Measurements from ENCODE around the gene METTL25.

METTL25 gene

DNA sequence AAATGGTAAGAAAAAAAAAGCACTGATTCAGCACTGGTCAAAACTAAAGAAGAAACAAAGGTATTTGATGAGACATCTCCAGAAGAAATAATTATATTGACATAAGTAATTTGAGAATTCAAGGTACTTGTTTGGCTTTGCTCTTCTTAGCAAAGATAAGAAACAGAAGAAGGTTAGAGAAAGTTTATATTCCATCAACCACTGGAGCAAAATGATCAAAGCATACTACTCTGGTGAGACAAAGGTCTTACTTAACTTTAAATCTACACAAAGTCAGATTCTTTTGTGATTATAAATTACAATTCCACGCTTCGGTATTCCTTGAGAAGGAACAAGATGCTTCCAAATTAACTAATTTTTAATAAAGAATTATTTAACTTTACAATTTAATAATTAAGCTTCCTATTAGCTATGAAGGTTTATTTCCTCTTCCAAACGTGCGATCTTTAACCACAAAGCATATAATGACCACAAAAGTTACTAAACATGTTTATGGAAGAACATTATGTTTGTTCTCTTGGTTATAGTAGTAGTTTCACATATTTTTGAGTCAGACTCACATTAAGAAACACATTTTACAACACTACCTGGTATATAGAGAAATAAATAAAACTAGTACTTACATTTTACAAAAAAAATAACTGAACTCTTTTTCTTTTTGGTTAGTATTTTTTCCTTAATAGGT, 53.4 kb downstream of the METTL25 start:
- DNase-seq (ENCODE audit: extremely low spot score): no peak
- POLR2A ChIA-PET: no interaction called here
- TF ChIP-seq TARDBP (IDR thresholded peaks at IDR 0.05): no peak
- no peak for TF ChIP-seq SUZ12 (IDR thresholded peaks at IDR 0.05)
- TF ChIP-seq, protein P1, sequence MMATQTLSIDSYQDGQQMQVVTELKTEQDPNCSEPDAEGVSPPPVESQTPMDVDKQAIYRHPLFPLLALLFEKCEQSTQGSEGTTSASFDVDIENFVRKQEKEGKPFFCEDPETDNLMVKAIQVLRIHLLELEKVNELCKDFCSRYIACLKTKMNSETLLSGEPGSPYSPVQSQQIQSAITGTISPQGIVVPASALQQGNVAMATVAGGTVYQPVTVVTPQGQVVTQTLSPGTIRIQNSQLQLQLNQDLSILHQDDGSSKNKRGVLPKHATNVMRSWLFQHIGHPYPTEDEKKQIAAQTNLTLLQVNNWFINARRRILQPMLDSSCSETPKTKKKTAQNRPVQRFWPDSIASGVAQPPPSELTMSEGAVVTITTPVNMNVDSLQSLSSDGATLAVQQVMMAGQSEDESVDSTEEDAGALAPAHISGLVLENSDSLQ (IDR thresholded peaks at IDR 0.05): no peak
- TF ChIP-seq NFRKB (IDR thresholded peaks at IDR 0.05): no peak
- TF ChIP-seq ZNF384 (IDR thresholded peaks at IDR 0.05): no peak
- TF ChIP-seq SP1 (IDR thresholded peaks at IDR 0.05): no peak
- TF ChIP-seq BHLHE40 (IDR thresholded peaks at IDR 0.05; ENCODE audit: borderline replicate concordance): no peak
- no peak for TF ChIP-seq FOXK2 (IDR thresholded peaks at IDR 0.05)
- TF ChIP-seq ELF4 (IDR thresholded peaks at IDR 0.05): no peak
- TF ChIP-seq HDGF (IDR thresholded peaks at IDR 0.05; ENCODE audit: borderline replicate concordance): no peak
- TF ChIP-seq FOXA1 (IDR thresholded peaks at IDR 0.05): no peak
- no peak for TF ChIP-seq FOXM1 (IDR thresholded peaks at IDR 0.05; ENCODE audit: borderline replicate concordance)
- TF ChIP-seq ARNT (IDR thresholded peaks at IDR 0.05): no peak
- CTCF ChIA-PET: no interaction called here

DNA sequence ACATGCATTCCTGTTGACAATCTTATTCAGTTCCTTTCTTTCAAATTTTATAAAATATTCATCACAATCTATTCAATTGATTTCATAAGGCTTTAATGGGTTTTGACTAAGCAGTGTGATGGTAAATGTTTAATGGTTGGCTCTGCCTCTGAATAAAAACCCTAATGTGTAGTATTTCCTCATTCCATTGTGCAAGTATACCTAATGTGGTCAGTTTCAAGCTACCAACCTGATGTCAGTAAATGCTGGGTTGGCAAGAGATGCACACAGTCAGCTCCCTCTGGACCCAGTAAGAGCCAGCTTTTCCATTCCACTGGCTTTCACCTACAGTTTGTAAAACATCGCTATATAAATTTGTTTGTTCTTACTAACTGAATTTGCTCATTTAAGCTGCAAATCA, 53.9 kb downstream of the METTL25 start:
- no peak for DNase-seq (ENCODE audit: extremely low spot score)
- CTCF ChIA-PET: no interaction called here
- POLR2A ChIA-PET: no interaction called here
- no peak for TF ChIP-seq TARDBP (IDR thresholded peaks at IDR 0.05)
- TF ChIP-seq L3MBTL2 (conservative IDR thresholded peaks at IDR 0.05): no peak
- TF ChIP-seq FOXK2 (IDR thresholded peaks at IDR 0.05): no peak
- no peak for TF ChIP-seq NFRKB (IDR thresholded peaks at IDR 0.05)
- no peak for TF ChIP-seq ZNF384 (IDR thresholded peaks at IDR 0.05)

DNA sequence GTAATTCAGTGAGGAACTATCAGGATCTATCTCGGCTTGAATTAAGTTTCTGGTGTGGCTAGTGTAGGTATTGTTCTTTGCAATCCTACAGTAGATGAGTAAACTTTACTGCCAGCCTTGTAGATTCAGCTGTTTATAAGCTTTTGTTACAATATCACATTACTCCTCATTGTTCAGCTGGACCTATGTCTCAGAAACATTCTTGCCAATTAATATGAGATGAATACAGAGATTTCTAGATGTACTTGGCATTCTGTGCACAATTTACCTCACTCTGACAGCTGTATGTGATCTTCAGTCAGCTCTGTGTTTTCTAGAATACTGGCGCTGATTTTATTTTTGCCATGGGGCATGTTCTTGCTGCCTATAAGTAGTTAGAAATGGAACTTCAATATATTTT, 55.7 kb downstream of the METTL25 start:
- ChIA-PET POLR2A (no interaction called here), CTCF (no interaction called here)
- no peak for DNase-seq (ENCODE audit: extremely low spot score)
- no peak for TF ChIP-seq NFRKB (IDR thresholded peaks at IDR 0.05)
- TF ChIP-seq FOXK2 (IDR thresholded peaks at IDR 0.05): no peak

DNA sequence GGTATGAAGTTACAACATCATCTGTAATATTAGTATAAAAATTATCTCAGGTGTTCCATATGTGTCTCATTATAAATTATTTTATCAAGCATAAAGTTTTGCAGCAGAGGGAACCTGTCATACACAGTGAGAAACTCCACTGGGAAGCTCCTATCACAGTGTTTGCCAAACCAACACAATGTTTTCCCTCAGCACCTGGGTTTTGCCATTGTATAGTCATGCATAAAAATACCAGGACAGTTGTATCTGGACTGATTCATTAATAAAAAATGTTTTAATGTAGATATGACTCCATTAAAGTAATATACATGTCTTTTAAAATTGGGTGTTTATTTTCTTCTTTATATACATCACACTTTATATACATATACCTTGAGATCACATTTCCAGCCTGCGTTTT, 56.6 kb downstream of the METTL25 start:
- DNase-seq (ENCODE audit: extremely low spot score): no peak
- TF ChIP-seq BHLHE40 (IDR thresholded peaks at IDR 0.05; ENCODE audit: borderline replicate concordance) (no peak), NFRKB (IDR thresholded peaks at IDR 0.05) (no peak), LEF1 (IDR thresholded peaks at IDR 0.05; ENCODE audit: borderline replicate concordance) (no peak), ARNT (IDR thresholded peaks at IDR 0.05) (no peak), HDGF (IDR thresholded peaks at IDR 0.05; ENCODE audit: borderline replicate concordance) (no peak), CTBP1 (IDR thresholded peaks at IDR 0.05; ENCODE audit: borderline replicate concordance) (no peak), TARDBP (IDR thresholded peaks at IDR 0.05) (no peak), ELF4 (IDR thresholded peaks at IDR 0.05) (no peak), SP1 (IDR thresholded peaks at IDR 0.05) (no peak), FOXK2 (IDR thresholded peaks at IDR 0.05) (no peak), FOXA1 (IDR thresholded peaks at IDR 0.05) (no peak), SUZ12 (IDR thresholded peaks at IDR 0.05) (no peak), L3MBTL2 (conservative IDR thresholded peaks at IDR 0.05) (no peak), ZNF384 (IDR thresholded peaks at IDR 0.05) (no peak), FOXM1 (IDR thresholded peaks at IDR 0.05; ENCODE audit: borderline replicate concordance) (no peak)
- TF ChIP-seq, protein P1 (IDR thresholded peaks at IDR 0.05): no peak
- POLR2A ChIA-PET: no interaction called here
- CTCF ChIA-PET: no interaction called here

DNA sequence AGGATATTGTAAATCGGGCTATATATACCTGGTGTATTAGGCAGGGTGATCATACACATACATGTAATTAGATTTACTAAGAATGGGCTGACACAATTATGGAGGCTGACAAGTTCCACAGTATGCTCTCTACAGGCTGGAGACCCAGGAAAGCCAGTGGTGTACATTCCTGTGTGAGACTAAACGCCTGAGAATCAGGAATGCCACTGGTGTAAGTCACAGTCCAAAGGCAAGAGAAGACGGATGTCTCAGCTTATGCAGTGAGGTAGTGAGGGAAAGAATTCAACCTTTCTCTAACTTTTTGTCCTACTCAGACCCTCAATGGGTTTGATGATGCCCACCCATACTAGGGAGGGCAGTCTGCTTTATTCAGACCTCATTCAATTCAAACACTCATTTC, 57.1 kb downstream of the METTL25 start:
- ChIA-PET CTCF (no interaction called here), POLR2A (no interaction called here)

DNA sequence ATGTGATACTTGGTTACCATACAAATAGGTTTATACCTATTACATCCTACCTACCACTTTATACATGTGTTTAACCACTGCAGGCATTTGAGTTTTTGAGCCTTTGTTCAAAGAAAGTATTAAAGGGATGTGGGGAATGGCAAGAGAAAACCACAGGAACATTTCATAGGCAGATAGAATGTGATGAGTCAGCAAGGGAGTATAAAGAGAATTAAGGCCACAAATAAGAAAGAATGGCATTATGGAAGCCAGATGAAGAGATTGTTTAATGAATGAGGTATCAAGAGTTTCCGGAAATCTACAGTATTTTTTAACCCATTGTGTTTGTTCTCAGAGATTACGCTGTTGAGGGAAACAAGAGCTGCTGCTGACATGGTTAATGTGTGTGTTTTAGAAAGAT, 66.9 kb downstream of the METTL25 start:
- ChIA-PET POLR2A (no interaction called here), CTCF (no interaction called here)
- no peak for DNase-seq (ENCODE audit: extremely low spot score)
- TF ChIP-seq TARDBP (IDR thresholded peaks at IDR 0.05) (no peak), SUZ12 (IDR thresholded peaks at IDR 0.05) (no peak), L3MBTL2 (conservative IDR thresholded peaks at IDR 0.05) (no peak), SP1 (IDR thresholded peaks at IDR 0.05) (no peak), ELF4 (IDR thresholded peaks at IDR 0.05) (no peak), FOXM1 (IDR thresholded peaks at IDR 0.05; ENCODE audit: borderline replicate concordance) (no peak), LEF1 (IDR thresholded peaks at IDR 0.05; ENCODE audit: borderline replicate concordance) (no peak)
- TF ChIP-seq, protein P1 (IDR thresholded peaks at IDR 0.05): no peak

More for the DNA sequence above, 57.1 kb downstream of the METTL25 start:
- DNase-seq (ENCODE audit: extremely low spot score): no peak
- TF ChIP-seq ZNF384 (IDR thresholded peaks at IDR 0.05) (no peak), L3MBTL2 (conservative IDR thresholded peaks at IDR 0.05) (no peak), FOXA1 (IDR thresholded peaks at IDR 0.05) (no peak), NFRKB (IDR thresholded peaks at IDR 0.05) (no peak), BHLHE40 (IDR thresholded peaks at IDR 0.05; ENCODE audit: borderline replicate concordance) (no peak), ELF4 (IDR thresholded peaks at IDR 0.05) (no peak), FOXK2 (IDR thresholded peaks at IDR 0.05) (no peak), CTBP1 (IDR thresholded peaks at IDR 0.05; ENCODE audit: borderline replicate concordance) (no peak), ARNT (IDR thresholded peaks at IDR 0.05) (no peak)
- TF ChIP-seq, protein P1 (IDR thresholded peaks at IDR 0.05): no peak

All from HEK293T (cell line).